GM12878 (cell line): Measurements from ENCODE around the gene EEF1G. TPM values are rescaled to one million over a fixed set of nuclear protein-coding genes. Genes with fewer than 3 reads are reported as not detected.

Source experiments
- BACH1 ChIP-seq: fragments of 450-650 bp; IDR thresholded peaks from 2 replicates; pipeline ENCODE4 v1.6.1; 2017; ENCODE audit warnings: mild to moderate bottlenecking, borderline replicate concordance
- BCL3 ChIP-seq: IDR thresholded peaks from 2 replicates; pipeline ENCODE4 v1.6.1; 2011; ENCODE audit warnings: borderline replicate concordance, low read depth, mild to moderate bottlenecking, moderate library complexity, low read length; ENCODE audit not compliant: insufficient read depth, poor library complexity, severe bottlenecking
- CBFB ChIP-seq: IDR thresholded peaks from 2 replicates; pipeline ENCODE4 v1.6.1; 2016; ENCODE audit warnings: antibody characterized with exemption, low read depth
- DPF2 ChIP-seq: fragments of 450-650 bp; IDR thresholded peaks from 2 replicates; pipeline ENCODE4 v1.6.1; 2017; ENCODE audit warnings: mild to moderate bottlenecking
- ELK1 ChIP-seq: IDR thresholded peaks from 2 replicates; pipeline ENCODE4 v1.6.1; 2012; ENCODE audit warnings: low read depth, low read length, improper control_type of control experiment
- GATAD2B ChIP-seq: fragments of 450-650 bp; conservative IDR thresholded peaks from 2 replicates; pipeline ENCODE4 v1.6.1; 2017; ENCODE audit warnings: low read depth, mild to moderate bottlenecking, moderate library complexity
- HDGF ChIP-seq: fragments of 450-650 bp; IDR thresholded peaks from 2 replicates; pipeline ENCODE4 v1.6.1; 2016; ENCODE audit warnings: antibody characterized with exemption
- LARP7 ChIP-seq: fragments of 450-650 bp; IDR thresholded peaks from 2 replicates; pipeline ENCODE4 v1.6.1; 2017; ENCODE audit warnings: mild to moderate bottlenecking
- MXI1 ChIP-seq: fragments of 150-350 bp; IDR thresholded peaks from 2 replicates; pipeline ENCODE4 v1.6.1; 2011; ENCODE audit warnings: low read depth, mild to moderate bottlenecking, inconsistent platforms, low read length, improper control_type of control experiment
- NR2C1 ChIP-seq: fragments of 450-650 bp; IDR thresholded peaks from 2 replicates; pipeline ENCODE4 v1.6.1; 2017; ENCODE audit warnings: antibody characterized with exemption, mild to moderate bottlenecking, moderate library complexity
- PKNOX1 ChIP-seq: fragments of 450-650 bp; IDR thresholded peaks from 2 replicates; pipeline ENCODE4 v1.6.1; 2016; ENCODE audit warnings: mild to moderate bottlenecking
- RB1 ChIP-seq: fragments of 450-650 bp; formaldehyde crosslinking; IDR thresholded peaks from 2 replicates; pipeline ENCODE4 v1.6.1; 2017; ENCODE audit warnings: mild to moderate bottlenecking, borderline replicate concordance
- SMC3 ChIP-seq: IDR thresholded peaks from 2 replicates; pipeline ENCODE4 v1.6.1; 2011; ENCODE audit warnings: low read length, improper control_type of control experiment, borderline replicate concordance
- ZNF217 ChIP-seq: fragments of 450-650 bp; IDR thresholded peaks from 2 replicates; pipeline ENCODE4 v1.6.1; 2017; ENCODE audit warnings: antibody characterized with exemption, mild to moderate bottlenecking
- ZSCAN29 ChIP-seq: fragments of 450-650 bp; IDR thresholded peaks from 2 replicates; pipeline ENCODE4 v1.6.1; 2017; ENCODE audit warnings: mild to moderate bottlenecking, moderate library complexity
- polyA plus RNA-seq, 11 experiments: library from polyadenylated mRNA; depleted of rRNA in 4 of 11; unstranded in 6 of 11; stranded (reverse) in 5 of 11; fragments of >200 nt; fragmentation: Nextera tagmentation in 4 of 11; fragmentation: Illumina TruSeq in 1 of 11; extraction: Ambion mirVana in 4 of 11; extraction: Trizol in 1 of 11; gene quantifications; 1 replicate in 1 of 11; 2 replicates in 10 of 11; pipeline versions ENCODE4 v1.2.1 to v1.2.3, GENCODE V29; 2011 to 2016; ENCODE audit warnings: inconsistent platforms in 2 of 11, missing spikeins in 2 of 11, low read depth in 1 of 11
- total RNA-seq, 4 experiments: library from RNA; depleted of rRNA in 3 of 4; stranded (reverse); fragments of >200 nt in 3 of 4; fragmentation: Illumina TruSeq in 1 of 4; extraction: Trizol in 1 of 4; gene quantifications; 2 replicates each; pipeline versions ENCODE4 v1.2.1 to v1.2.3, GENCODE V29; 2013 to 2021

EEF1G gene
- total and polyA plus RNA-seq, 10 of the 15 experiments (the other 5 are each of a cell fraction or from before 2014, with no cell fraction given), result 850 to 2,739 (median 2,277) TPM

- peak; percentile 44 for TF ChIP-seq GATAD2B
- peak; percentile 33; the same call in 1 of the 2 replicates for TF ChIP-seq SMC3
- TF ChIP-seq BACH1, result peak; percentile 69
- peak; percentile 50; the same call in 1 of the 2 replicates for TF ChIP-seq NR2C1
- TF ChIP-seq HDGF, result peak; percentile 90
- TF ChIP-seq MXI1, result peak; percentile 61; the same call in 1 of the 2 replicates
- peak; percentile 83 for TF ChIP-seq DPF2
- TF ChIP-seq ELK1, result peak; percentile 11; the same call in 1 of the 2 replicates
- no peak for TF ChIP-seq CBFB
- peak; percentile 44; the same call in 1 of the 2 replicates for TF ChIP-seq ZSCAN29
- TF ChIP-seq BCL3, result peak; percentile 21
- peak; percentile 60 for TF ChIP-seq PKNOX1
- peak; percentile 53; the same call in 1 of the 2 replicates for TF ChIP-seq RB1
- TF ChIP-seq ZNF217, result peak; percentile 59; the same call in 1 of the 2 replicates
- TF ChIP-seq LARP7, result peak; percentile 63
- TF ChIP-seq, all 136 proteins: peak for 34
These were observed 38.9 kb upstream of the EEF1G start, which contains the start of the genes EML3 and ROM1 (continued) for GRCh38 chr11:62612366-62613290.
